GM23248 (cell line): Measurements from ENCODE around the gene BTBD17.

Source experiments
- EZH2 ChIP-seq: fragments of 200-600 bp; sonication (generic); IDR thresholded peaks from 2 replicates; pipeline ENCODE4 v1.6.1; 2018; ENCODE audit warnings: antibody characterized with exemption, mild to moderate bottlenecking; ENCODE audit not compliant: insufficient read depth, poor library complexity, severe bottlenecking
- EZH2phosphoT487 ChIP-seq: fragments of 200-600 bp; sonication (generic); IDR thresholded peaks from 2 replicates; pipeline ENCODE4 v1.6.1; 2018; ENCODE audit warnings: antibody characterized with exemption, moderate library complexity, mild to moderate bottlenecking, low read depth; ENCODE audit not compliant: insufficient read depth

DNA sequence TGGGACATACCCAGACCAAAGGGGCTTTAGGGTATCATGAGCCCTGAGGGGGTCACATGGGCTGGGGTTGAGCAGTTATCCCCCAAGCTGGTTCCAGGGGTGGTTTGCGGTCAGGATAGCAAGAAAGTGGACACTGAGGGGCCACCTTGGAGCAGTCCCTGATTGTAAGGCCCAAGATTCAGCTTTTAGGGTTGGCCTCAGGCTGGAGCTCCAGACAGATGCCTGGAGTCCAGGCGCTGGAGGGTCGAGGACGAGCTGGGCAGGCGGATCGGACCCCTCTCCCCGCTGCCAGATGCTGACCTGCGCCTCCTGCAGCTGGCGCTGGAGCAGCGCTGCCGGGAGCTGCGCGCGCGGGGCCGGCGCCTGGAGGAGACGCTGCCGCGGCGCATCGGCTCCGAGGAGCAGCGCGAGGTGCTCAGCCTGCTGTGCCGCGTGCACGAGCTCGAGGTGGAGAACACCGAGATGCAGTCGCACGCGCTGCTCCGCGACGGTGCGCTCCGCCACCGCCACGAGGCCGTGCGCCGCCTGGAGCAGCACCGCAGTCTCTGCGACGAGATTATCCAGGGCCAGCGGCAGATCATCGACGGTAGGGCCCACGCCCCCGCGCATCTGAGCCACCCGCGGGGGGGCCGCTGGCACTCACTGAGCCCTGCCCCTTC is 10.0 kb downstream of the BTBD17 start:
- TF ChIP-seq EZH2, result no peak
- TF ChIP-seq EZH2phosphoT487, result no peak
